SU-DHL-6 (cell line): ENCODE results near the gene WDR86.

Experiments used
- EZH2phosphoT487 ChIP-seq: fragments of 200-600 bp; sonication (generic), shearing (Covaris generic); conservative IDR thresholded peaks from 2 replicates; pipeline ENCODE4 v1.6.1; 2018; ENCODE audit warnings: mild to moderate bottlenecking, antibody characterized with exemption, low read length, moderate library complexity, mixed read lengths
- TF ChIP-seq, protein P1 (sequence below): fragments of 200-600 bp; sonication (generic); IDR thresholded peaks from one replicate; pipeline ENCODE4 v1.5.1; 2017; ENCODE audit warnings: antibody characterized with exemption, mild to moderate bottlenecking, low read length, moderate library complexity; ENCODE audit not compliant: insufficient read depth, poor library complexity, severe bottlenecking

DNA sequence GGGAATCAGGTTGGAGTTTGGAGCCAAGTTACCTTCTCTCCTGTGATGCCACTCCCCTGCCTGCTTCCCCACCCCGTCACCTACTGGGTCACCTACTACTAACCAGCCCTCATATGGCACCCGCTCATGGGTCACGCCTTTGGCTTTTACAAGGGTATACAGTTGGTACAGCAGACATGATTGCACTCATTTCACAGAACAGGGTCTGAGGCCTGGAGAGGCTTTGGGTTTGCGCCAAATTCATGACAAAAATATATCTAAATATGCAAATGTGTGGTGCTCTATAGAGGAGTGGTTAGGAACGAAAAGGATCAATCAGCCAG is 19.4 kb upstream of the WDR86 start:
- TF ChIP-seq, protein P1, sequence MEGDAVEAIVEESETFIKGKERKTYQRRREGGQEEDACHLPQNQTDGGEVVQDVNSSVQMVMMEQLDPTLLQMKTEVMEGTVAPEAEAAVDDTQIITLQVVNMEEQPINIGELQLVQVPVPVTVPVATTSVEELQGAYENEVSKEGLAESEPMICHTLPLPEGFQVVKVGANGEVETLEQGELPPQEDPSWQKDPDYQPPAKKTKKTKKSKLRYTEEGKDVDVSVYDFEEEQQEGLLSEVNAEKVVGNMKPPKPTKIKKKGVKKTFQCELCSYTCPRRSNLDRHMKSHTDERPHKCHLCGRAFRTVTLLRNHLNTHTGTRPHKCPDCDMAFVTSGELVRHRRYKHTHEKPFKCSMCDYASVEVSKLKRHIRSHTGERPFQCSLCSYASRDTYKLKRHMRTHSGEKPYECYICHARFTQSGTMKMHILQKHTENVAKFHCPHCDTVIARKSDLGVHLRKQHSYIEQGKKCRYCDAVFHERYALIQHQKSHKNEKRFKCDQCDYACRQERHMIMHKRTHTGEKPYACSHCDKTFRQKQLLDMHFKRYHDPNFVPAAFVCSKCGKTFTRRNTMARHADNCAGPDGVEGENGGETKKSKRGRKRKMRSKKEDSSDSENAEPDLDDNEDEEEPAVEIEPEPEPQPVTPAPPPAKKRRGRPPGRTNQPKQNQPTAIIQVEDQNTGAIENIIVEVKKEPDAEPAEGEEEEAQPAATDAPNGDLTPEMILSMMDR: no peak
- no peak for TF ChIP-seq EZH2phosphoT487
